HG03342 (cell line): Measurements from ENCODE around the gene HKDC1.
A peak's percentile ranks its signal among the peaks of the same experiment; 100 is the strongest.

Experiments
- ATAC-seq: cut with Tn5 transposase; IDR thresholded peaks from one replicate; pipeline ENCODE4 v1.9.1; 2021; ENCODE audit warnings: mild to moderate bottlenecking, moderate library complexity; ENCODE audit not compliant: unreplicated experiment

Gene HKDC1

GRCh38 chr10:69216577-69217118 lies 3.5 kb upstream of the HKDC1 start:
- ATAC-seq, result no peak

DNA sequence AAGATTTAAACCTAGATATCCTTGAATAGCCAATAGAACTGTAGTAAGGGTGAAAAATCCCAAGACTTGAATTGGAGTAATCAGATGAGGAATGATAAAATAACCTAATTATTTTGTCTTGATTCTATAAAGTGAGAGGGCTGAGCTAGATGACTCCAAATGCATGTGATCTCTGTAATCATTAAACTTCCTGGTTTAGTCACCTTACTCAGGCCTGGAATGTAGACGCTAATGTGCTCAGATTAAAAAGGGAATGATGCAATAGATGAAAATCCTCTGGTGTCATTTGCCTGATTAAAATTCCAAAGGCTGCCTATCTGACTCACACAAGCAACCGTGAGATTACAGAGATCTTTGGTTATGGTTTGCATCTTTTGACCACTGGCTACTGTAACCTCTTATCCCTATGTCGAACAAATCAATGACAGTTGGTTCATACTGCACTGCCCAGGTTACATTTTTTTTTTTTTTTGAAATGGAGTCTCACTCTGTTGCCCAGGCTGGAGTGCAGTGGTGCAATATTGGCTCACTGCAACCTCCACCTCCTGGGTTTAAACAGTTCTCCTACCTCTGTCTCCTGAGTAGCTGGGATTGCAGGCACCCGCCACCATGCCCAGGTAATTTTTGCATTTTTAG lies 2.9 kb upstream of the HKDC1 start:
- ATAC-seq, result no peak

GRCh38 chr10:69218831-69219230 lies 1.3 kb upstream of the HKDC1 start:
- ATAC-seq, result no peak

DNA sequence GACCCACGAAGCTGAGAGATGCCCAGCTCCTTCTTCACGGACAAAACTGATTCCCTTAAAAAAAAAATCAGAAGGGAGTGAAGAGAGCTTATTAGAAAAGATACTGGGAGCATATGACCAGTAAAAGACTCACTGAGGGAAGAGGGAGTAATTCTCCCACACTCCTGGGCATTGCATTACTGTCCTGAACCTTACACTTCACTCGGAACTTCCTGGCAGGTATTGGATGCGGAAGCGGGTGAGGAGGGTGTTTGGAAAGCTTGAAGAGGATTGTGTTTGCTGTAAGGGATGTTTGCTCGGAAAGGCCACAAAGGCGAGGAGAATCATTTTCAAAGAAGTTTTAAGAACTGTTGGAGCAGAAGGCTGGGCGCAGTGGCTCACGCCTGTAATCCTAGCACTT lies 375 bp downstream of the HKDC1 start:
- no peak for ATAC-seq

DNA sequence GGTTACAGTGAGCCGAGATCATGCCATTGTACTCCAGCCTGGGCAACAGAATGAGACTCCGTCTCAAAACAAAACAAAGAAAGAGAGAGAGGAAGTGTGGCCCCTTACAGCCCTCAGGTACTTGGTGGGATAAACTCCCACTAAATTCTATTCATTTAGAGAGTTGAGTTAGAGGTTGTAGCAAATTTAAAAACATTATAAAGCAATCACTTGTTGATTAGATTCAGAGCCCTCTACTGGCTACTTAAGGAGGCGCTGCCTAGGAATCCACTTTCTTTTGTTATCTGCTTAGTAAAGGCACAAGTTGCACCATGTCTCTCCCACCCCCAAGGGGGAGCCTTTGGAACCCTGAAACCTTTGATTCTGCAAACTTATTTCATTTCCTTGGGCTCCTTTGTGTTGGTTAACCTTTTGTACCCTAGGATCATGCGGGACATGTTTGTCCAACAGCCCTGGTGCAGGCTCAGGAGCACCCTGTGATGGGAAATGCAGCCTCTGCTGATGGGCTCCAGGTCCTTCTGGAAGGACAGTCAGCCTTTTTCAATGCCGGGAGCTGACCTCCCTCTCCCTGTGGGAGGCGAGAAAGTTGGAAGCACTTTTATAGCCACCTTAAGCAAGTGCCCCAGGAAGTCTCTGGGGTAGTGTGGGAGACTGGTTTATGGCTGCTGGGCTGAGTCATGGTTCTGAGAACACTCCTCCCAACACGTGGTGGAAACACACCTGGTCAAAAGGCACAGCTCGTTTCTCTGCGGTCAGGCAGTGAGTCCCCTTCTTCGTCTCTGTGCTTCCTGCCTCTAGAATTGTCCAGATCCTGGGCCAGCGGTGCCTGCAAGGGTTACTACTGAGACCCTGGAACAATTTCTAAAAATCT lies 2.3 kb downstream of the HKDC1 start:
- ATAC-seq, result peak; percentile 95

DNA sequence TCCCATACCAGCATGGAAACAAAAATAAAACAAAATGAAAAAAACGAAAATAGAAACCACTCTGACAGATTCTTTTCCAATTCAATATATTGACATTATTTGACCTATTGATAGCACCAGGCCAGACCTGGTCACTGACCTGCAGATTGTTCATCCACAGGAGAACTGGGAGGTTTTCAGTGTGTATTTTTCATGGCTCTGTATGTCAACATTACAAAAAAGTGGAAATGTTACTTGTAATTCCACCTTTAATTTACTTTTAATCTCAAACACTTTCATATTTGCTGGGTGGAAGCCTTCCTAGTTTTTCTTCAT lies 2.9 kb downstream of the HKDC1 start:
- no peak for ATAC-seq

GRCh38 chr10:69224862-69225657 lies 4.9 kb downstream of the HKDC1 start:
- ATAC-seq, result no peak

- ATAC-seq, result no peak
Observed at GRCh38 chr10:69225681-69226080, 5.5 kb downstream of the HKDC1 start.

DNA sequence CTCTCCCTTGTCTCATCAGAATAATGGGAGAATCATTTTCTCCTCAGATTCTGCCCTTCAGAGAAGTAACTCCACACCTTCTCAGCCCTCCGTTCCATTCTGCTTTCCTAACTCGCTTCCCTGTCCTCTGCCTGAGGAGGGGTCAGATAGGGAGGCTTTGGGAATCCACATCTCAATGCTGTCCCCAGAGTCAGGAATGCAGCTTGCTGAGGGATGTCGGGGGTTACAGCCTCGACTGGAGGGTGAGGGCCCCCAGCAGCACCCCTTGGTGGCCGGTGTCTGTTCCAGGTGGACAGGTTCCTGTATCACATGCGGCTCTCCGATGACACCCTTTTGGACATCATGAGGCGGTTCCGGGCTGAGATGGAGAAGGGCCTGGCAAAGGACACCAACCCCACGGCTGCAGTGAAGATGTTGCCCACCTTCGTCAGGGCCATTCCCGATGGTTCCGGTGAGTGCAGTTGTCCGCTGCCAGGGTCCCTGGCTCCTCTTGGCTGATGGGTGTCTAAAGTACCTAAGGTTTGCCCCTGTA lies 6.9 kb downstream of the HKDC1 start:
- no peak for ATAC-seq

DNA sequence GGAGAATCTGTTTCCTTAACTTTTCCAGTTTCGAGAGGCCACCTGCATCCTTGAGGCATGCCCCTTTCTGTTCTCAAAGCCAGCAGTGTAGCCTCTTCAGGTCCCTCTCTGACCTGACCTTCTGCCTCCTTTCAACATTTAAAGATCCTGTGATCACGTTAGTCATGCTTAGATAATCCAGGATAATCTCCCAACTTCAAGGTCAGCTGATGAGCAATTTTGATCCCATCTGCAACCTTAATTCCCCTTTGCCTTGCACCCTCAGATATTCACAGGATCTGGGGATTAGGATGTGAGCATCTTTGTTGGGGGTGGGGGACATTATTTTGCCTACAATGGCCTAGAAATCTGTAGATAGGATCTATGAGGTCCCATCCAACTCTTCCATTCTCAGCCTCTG lies 8.0 kb downstream of the HKDC1 start:
- ATAC-seq, result no peak

DNA sequence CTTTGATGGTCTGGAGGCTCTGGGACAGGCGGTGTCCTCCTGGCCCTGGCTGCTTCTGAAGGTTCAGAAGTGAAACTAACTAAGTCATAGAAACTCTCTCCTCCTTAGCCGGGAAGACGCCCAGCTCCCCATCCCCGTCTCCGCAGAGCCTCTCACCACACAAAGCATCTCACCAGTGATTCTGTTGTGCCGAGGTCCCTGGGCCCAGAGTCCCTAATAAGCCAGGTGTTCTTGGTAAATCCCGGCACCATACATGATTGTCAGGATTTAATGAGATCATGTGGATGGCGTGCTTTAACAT lies 9.4 kb downstream of the HKDC1 start:
- no peak for ATAC-seq

DNA sequence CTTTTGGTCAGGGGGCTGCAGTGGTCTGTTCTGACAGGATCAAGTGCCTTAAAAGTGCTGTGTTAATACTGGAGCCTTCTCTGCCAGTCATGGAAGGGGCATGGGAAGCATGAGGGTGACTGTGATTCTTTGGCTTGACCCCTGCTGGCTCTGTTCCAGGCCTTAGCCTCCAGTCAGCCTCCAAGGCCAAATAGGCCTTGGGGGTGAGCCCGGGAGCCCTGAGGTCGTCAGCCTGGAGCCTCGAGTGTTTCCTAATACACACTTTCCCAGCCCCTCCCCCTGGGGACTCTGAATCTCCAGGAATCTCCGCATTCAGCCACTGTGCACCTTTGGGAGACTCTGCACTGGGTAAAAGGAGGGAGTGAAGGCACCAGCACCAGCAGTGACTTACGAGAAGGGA lies 10.0 kb downstream of the HKDC1 start:
- no peak for ATAC-seq

DNA sequence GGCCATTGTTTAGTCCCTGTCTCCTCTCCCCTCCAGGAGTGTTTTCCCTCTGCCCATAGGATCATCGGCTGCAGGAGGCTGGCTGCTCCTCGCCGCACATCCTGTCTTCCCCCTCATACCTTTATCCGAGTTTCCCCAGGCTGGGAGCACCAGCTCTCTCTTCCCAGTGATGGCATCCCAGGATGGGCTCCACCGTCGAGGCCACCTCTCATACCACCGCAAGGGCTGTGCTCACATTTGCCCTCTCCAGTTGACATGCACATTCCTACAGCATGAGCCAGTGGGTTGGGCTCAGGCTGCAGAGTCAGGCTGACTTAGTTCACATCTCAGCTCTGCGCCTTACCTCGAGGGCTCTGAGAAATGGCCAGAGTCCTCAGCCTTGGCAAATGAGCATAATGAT lies 12.1 kb downstream of the HKDC1 start:
- no peak for ATAC-seq

DNA sequence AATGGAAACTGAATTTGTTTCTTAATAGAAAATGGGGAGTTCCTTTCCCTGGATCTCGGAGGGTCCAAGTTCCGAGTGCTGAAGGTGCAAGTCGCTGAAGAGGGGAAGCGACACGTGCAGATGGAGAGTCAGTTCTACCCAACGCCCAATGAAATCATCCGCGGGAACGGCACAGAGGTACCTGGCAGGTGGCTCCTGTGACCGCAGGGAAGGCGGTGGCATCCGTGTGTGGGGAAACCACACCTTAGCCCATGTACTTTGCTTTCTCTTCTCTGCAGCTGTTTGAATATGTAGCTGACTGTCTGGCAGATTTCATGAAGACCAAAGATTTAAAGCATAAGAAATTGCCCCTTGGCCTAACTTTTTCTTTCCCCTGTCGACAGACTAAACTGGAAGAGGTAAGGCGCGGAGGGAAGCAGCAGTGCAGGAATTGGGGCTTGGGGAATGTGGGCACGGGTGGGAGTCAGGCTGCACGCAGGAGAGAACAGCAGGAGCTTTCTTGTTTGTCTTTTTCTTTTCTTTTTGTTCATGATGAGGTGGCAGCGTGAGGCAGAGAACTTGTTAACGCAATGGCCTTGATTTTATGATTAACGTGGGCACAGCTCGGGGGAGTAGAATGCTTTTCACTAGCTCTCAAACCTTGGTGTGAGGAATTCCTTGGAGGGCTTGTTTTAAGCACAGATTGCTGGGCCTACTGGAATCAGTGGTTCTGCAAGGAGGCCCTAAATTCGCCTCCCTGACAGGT lies 12.8 kb downstream of the HKDC1 start:
- ATAC-seq, result no peak

DNA sequence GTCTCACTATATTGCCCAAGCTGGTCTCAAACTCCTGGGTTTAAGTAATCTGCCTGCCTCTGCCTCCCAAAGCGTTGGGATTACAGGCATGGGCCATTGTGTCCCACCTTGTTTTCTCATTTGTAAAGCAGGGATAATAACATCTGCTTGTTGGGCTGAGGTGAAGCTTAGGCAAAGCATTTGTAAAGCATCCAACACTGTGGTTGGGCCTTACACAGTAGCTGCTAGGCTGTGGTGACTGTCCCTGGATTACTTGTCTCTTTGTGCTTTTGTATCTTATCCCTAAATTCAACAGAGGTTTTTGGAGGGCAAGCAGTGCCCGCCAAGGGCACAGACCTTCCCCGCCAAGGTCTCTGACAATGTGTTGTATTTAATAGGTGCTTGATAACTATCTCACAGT lies 14.3 kb downstream of the HKDC1 start:
- no peak for ATAC-seq

DNA sequence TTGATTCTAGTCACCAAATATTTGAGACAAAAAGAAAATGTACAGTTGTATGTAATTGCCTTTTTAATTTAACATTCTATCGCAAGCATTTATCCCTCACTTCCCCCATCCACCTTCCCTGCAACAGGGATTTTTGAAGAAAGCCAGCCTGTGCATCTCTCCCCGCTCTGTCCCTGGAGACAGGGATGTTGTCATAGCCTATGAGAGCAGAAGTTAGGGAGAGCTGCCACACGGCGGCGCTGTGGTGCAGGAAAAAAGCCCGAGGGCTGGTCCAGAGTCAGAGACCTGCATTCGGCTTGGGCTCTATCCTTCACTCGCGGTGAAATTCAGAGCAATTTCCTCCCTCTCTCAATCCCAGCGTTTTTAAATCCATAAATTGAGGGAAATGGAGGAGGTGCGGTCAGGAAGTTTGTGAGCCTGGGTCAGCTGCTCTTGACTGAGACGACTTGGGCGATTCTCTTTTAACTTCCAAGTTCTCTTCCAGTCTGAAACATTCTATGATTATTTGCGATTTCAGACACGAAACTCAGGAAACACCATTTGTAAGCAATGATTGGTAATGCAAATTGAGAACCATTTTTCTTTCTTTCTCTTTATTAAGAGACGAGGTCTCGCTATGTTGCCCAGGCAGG lies 17.5 kb downstream of the HKDC1 start:
- peak; percentile 96 for ATAC-seq

DNA sequence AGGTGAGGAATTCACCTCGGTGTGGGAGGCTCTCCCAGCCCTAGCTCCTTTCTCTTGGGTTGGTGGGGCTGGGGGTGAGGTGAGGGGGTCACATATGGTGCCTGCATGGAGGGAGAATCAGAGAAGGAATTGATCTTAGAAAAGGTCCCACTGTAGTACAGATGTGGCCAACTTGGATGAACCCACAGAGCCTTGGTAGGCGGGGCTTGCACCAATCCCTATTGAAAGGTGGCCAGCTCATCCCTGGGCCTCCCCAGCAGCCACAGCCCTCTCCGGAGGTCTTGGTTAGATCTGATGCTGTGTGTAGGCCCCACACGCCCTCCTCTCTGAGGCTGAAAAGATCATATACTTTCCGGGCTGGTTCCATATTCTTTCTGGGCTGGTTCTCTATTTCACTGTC lies 19.0 kb downstream of the HKDC1 start:
- ATAC-seq, result no peak

- no peak for ATAC-seq
Observed at GRCh38 chr10:69239816-69240434, 19.8 kb downstream of the HKDC1 start.

DNA sequence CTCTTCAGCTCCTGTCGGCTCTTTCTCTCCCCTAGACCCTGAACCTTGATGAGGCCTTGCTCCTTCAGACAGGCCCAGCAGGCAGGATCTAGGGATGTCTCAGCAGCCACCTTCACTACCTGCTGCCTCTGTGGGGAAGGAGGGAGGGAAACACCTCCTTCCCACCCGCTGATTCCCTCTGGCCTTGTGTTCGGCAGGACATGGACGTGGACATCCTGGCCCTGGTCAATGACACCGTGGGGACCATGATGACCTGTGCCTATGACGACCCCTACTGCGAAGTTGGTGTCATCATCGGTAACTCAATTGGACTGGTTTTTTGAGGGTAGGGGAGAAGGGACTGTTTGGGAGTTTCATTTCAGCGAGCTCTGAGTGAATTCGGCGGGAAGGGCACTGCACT lies 20.3 kb downstream of the HKDC1 start:
- ATAC-seq, result no peak

- no peak for ATAC-seq
Observed at GRCh38 chr10:69241575-69241974, 21.4 kb downstream of the HKDC1 start.
